Activated CD4-positive, alpha-beta T cell treated with anti-CD3 and anti-CD28 coated beads, Interleukin-2, amount 10 ng/mL, durations not matched to agents 24 days and 14 days (primary cell): Measurements from ENCODE around the gene MRPL21. TPM values are rescaled to one million over a fixed set of nuclear protein-coding genes. Genes with fewer than 3 reads are reported as not detected.
A peak's percentile ranks its signal among the peaks of the same experiment; 100 is the strongest.
"Not testable (repeated sequence)": the region's sequence is repeated elsewhere in the genome, so short reads cannot be mapped to it uniquely, and the experiment has no call there.

Experiments used
- DNase-seq: peaks from one replicate; pipeline ENCODE4 v3.0.0; 2022
- H3K27ac Mint-ChIP-seq: one replicate; pipeline ENCODE4 v1.8.0; 2022; ENCODE audit warnings: mild to moderate bottlenecking, mixed read lengths
- H3K27me3 Mint-ChIP-seq: one replicate; pipeline ENCODE4 v1.8.0; 2022; ENCODE audit warnings: mixed read lengths
- H3K36me3 Mint-ChIP-seq: one replicate; pipeline ENCODE4 v1.8.0; 2022; ENCODE audit warnings: low read depth, mild to moderate bottlenecking, mixed read lengths
- H3K4me1 Mint-ChIP-seq: one replicate; pipeline ENCODE4 v1.8.0; 2021; ENCODE audit warnings: mixed read lengths
- H3K4me3 Mint-ChIP-seq: one replicate; pipeline ENCODE4 v1.8.0; 2022; ENCODE audit warnings: mild to moderate bottlenecking, moderate library complexity, mixed read lengths
- H3K9me3 Mint-ChIP-seq: one replicate; pipeline ENCODE4 v1.8.0; 2021; ENCODE audit warnings: mixed read lengths
- intact Hi-C: fragments of 100-400 bp; cut with micrococcal nuclease; formaldehyde crosslinking; loops from one replicate; pipeline ENCODE4 v1.15.1; 2023
- total RNA-seq: library from RNA; stranded (reverse); gene quantifications from 2 replicates; pipeline ENCODE4 v1.2.3, GENCODE V29; 2022

MRPL21 gene
- total RNA-seq, 1 donor from 2014 or later: 128 TPM

GRCh38 chr11:68856425-68857030, 47.1 kb downstream of the MRPL21 start:
- peaks cover 42% of the 10 kb centered on the region for H3K27me3 Mint-ChIP-seq
- H3K9me3 Mint-ChIP-seq, H3K4me1 Mint-ChIP-seq, H3K36me3 Mint-ChIP-seq, H3K4me3 Mint-ChIP-seq, intact Hi-C loops, H3K27ac Mint-ChIP-seq, DNase-seq: not testable (repeated sequence)

- Mint-ChIP-seq H3K36me3 (no peaks in the 10 kb centered on the region), H3K27ac (no peak overlapping the region), H3K27me3 (peaks cover 42% of the 10 kb centered on the region), H3K4me3 (peak overlapping the region; percentile 49), H3K4me1 (no peaks in the 10 kb centered on the region), H3K9me3 (no peaks in the 10 kb centered on the region)
- intact Hi-C loops: no loop called here
- no peak for DNase-seq
These were observed 48.2 kb downstream of the MRPL21 start for GRCh38 chr11:68855205-68855981.

- H3K27me3 Mint-ChIP-seq: peaks cover 42% of the 10 kb centered on the region
- no peak overlapping the region for H3K4me3 Mint-ChIP-seq
- H3K27ac Mint-ChIP-seq: no peak overlapping the region
- H3K4me1 Mint-ChIP-seq: no peaks in the 10 kb centered on the region
- no peaks in the 10 kb centered on the region for H3K36me3 Mint-ChIP-seq
- DNase-seq: no peak
- intact Hi-C loops: no loop called here
- no peaks in the 10 kb centered on the region for H3K9me3 Mint-ChIP-seq
These were observed 49.2 kb downstream of the MRPL21 start for GRCh38 chr11:68854273-68854958.

- no peaks in the 10 kb centered on the region for H3K4me1 Mint-ChIP-seq
- peaks cover 43% of the 10 kb centered on the region for H3K27me3 Mint-ChIP-seq
- DNase-seq: no peak
- H3K4me3 Mint-ChIP-seq: no peak overlapping the region
- no peak overlapping the region for H3K27ac Mint-ChIP-seq
- intact Hi-C loops: no loop called here
- no peaks in the 10 kb centered on the region for H3K9me3 Mint-ChIP-seq
- H3K36me3 Mint-ChIP-seq: no peaks in the 10 kb centered on the region
These were observed 51.0 kb downstream of the MRPL21 start for GRCh38 chr11:68852628-68853027.

DNA sequence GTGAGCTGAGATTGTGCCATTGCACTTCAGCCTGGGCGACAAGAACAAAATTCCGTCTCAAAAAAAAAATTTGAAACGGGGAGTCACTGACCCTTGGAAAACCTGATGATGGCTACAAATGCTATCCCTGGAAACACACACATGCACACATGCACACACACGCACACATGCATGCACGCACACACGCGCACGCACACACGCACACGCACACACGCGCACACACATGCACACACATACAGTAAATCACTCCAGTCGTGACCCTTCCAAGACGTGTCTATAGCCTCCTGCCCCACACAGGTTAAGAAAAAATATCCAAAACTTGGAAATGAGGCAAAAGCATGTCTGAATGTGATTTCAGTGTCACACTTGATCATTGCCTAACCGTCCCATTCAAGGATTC, 55.2 kb downstream of the MRPL21 start:
- H3K27me3 Mint-ChIP-seq: peaks cover 27% of the 10 kb centered on the region
- peaks cover 9% of the 10 kb centered on the region for H3K4me1 Mint-ChIP-seq
- no peaks in the 10 kb centered on the region for H3K9me3 Mint-ChIP-seq
- no peak overlapping the region for H3K4me3 Mint-ChIP-seq
- intact Hi-C loops: no loop called here
- DNase-seq: no peak
- H3K36me3 Mint-ChIP-seq: no peaks in the 10 kb centered on the region
- no peak overlapping the region for H3K27ac Mint-ChIP-seq

DNA sequence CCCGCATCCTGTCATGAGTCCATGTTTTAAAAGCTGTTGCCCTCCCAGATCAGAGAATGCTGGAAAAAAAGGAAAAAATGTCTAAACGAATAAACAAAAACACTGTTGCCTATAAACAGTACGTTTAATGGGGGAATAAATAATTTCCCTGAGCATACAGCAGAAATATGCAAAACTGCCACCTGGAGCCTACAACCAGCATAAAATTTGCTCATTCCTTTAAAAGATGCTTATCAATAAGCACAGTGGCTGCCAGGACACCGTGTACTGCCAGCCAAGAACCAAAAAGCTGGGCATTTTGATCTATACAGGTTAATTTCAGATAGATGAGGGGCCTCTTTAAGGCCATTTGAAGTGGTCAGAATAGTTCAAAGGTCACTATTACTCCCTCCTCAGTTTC, 56.2 kb downstream of the MRPL21 start:
- no peak overlapping the region for H3K27ac Mint-ChIP-seq
- DNase-seq: no peak
- peaks cover 17% of the 10 kb centered on the region for H3K27me3 Mint-ChIP-seq
- no peaks in the 10 kb centered on the region for H3K36me3 Mint-ChIP-seq
- H3K9me3 Mint-ChIP-seq: no peaks in the 10 kb centered on the region
- H3K4me1 Mint-ChIP-seq: peaks cover 15% of the 10 kb centered on the region
- intact Hi-C loops: no loop called here
- H3K4me3 Mint-ChIP-seq: no peak overlapping the region

GRCh38 chr11:68845351-68846002, 58.2 kb downstream of the MRPL21 start:
- peaks cover 15% of the 10 kb centered on the region for H3K27me3 Mint-ChIP-seq
- no peak for DNase-seq
- H3K9me3 Mint-ChIP-seq: no peaks in the 10 kb centered on the region
- no peaks in the 10 kb centered on the region for H3K36me3 Mint-ChIP-seq
- no peak overlapping the region for H3K27ac Mint-ChIP-seq
- peaks cover 18% of the 10 kb centered on the region for H3K4me1 Mint-ChIP-seq
- intact Hi-C loops: no loop called here
- H3K4me3 Mint-ChIP-seq: no peak overlapping the region

DNA sequence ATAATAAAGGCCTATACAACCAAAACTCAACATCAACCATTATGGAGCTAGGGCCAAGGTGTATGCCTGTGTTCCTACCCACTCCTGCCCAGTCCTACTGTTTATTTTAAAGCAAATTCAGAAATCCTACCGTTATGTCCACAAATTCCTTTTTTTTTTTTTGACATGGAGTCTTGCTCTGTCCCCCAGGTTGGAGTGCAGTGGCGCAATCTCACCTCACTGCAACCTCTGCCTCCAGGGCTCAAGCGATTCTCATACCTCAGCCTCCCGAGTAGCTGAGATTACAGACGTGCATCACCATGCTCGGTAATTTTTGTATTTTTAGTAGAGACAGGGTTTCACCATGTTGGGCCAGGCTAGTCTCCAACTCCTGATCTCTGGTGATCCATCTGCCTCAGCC, 58.8 kb downstream of the MRPL21 start:
- Mint-ChIP-seq H3K27ac (no peak overlapping the region), H3K27me3 (peaks cover 15% of the 10 kb centered on the region), H3K4me3 (no peak overlapping the region), H3K36me3 (no peaks in the 10 kb centered on the region), H3K4me1 (peaks cover 24% of the 10 kb centered on the region), H3K9me3 (no peaks in the 10 kb centered on the region)
- DNase-seq: no peak
- intact Hi-C loops: loop anchor here (1.0 to 5.0 kb wide), 4 partner anchors 212 to 1358 kb away; partner anchors contain the start of genes CCND1 and FADD

GRCh38 chr11:68844376-68844775, 59.3 kb downstream of the MRPL21 start:
- Mint-ChIP-seq H3K9me3 (no peaks in the 10 kb centered on the region), H3K27me3 (peaks cover 15% of the 10 kb centered on the region), H3K4me3 (peak overlapping the region; percentile 81), H3K27ac (no peak overlapping the region), H3K4me1 (peaks cover 29% of the 10 kb centered on the region), H3K36me3 (no peaks in the 10 kb centered on the region)
- DNase-seq: no peak
- intact Hi-C loops: loop anchor here (1.0 to 5.0 kb wide), 4 partner anchors 211 to 1358 kb away; partner anchors contain the start of genes CCND1 and FADD

DNA sequence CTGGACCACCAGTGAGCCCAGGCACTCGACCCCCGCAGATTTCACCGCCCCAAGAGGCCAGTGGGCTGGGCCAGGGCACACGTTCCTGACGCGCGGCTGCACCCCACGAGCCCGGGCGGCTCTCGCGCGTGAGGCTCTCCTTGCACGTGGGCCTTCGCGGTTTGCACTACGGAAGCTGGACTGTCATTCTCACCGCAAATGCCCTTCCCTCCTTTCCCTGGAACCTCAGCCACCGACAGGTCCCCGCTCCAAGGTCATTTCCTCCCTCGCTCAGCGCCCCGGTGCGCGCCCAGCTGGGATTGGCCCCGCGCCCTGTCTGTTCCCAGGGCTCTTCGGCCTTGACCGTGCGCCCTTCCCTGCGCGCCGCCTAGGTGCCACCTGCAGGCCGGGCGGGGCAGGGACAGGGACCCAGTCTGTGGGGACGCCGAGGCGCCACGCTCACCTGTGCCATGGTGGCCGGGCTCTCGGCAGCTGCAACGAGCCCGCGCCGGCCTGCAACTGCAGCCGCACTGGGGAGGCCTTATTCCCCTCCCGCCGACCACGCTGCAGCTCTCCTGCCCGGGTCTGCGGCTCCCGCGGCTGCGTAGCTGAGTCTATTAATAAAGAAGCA, 59.8 kb downstream of the MRPL21 start:
- Mint-ChIP-seq H3K4me3 (peak overlapping the region; percentile 81), H3K9me3 (no peaks in the 10 kb centered on the region), H3K27me3 (peaks cover 15% of the 10 kb centered on the region), H3K36me3 (no peaks in the 10 kb centered on the region), H3K27ac (peak overlapping the region; percentile 81), H3K4me1 (peaks cover 30% of the 10 kb centered on the region)
- peak; percentile 90 for DNase-seq
- intact Hi-C loops: loop anchor here (1.0 to 5.0 kb wide), 6 partner anchors 59 to 1358 kb away; partner anchors contain the start of genes CCND1, FADD, IGHMBP2 and MRPL21

DNA sequence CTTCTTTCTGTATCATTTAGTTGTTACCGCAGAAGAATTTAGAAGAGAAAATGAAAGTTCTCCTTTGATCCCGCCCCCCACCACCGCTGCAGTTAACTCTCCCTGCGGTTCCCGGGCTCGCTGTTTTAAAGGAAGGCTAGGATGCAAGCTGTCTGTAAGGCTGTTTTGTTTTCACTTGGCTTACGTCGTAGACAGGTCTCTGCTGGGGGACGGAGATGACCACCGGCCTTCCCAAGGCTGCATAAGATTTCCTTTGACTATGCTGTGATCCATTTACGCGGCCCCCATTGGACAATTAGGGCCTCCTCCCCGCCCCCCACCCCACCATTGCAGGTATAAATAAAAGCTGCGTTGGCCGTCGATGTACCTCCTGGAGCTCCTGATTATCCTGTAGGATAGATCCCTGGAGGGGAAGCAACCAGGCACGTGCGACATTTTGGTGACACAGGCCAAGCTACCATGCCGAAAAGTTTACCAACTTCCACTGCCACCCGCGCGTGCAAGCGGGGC, 60.5 kb downstream of the MRPL21 start:
- peak overlapping the region; percentile 73 for H3K27ac Mint-ChIP-seq
- no peaks in the 10 kb centered on the region for H3K36me3 Mint-ChIP-seq
- peak; percentile 89 for DNase-seq
- peaks cover 13% of the 10 kb centered on the region for H3K27me3 Mint-ChIP-seq
- H3K9me3 Mint-ChIP-seq: no peaks in the 10 kb centered on the region
- intact Hi-C loops: loop anchor here (1.0 to 5.0 kb wide), 5 partner anchors 60 to 1359 kb away; partner anchors contain the start of genes CCND1, FADD, IGHMBP2 and MRPL21
- H3K4me3 Mint-ChIP-seq: peak overlapping the region; percentile 81
- peaks cover 33% of the 10 kb centered on the region for H3K4me1 Mint-ChIP-seq

DNA sequence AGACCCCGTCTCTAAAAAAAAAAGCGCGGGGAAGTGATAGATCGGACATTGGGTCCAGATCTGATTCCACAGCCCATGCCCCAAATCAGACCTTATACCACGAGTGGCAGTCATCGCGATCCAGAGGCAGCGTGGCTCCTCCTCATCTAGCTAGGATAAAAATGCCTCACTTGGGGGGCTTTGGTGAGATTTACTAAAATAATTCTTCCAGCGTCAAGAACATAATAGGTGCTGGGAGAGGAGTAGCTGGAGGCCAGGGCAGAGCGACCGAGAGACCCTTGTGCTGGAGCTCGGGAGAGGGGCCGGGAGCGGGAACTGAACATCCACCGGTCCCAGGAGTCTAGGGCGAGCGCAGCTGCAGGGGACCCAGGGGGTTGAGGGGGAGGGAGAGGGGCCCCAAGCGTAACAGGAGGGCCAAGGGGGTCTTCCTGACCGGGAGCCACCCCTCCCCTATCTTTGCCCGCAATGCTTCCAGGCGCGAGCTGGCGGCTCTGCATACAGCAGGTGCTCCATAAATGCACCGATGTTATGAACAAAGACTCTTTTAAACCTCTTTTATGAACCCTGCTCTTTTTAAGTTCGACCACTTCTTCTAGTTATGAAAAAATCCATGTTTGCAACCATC, 61.1 kb downstream of the MRPL21 start:
- intact Hi-C loops: loop anchor here (1.0 to 5.0 kb wide), 5 partner anchors 61 to 1360 kb away; partner anchors contain the start of genes CCND1, FADD, IGHMBP2 and MRPL21

More for the DNA sequence above, 61.1 kb downstream of the MRPL21 start:
- DNase-seq: peak; percentile 61
- H3K27ac Mint-ChIP-seq: peak overlapping the region; percentile 73
- no peaks in the 10 kb centered on the region for H3K36me3 Mint-ChIP-seq
- peaks cover 10% of the 10 kb centered on the region for H3K27me3 Mint-ChIP-seq
- H3K9me3 Mint-ChIP-seq: no peaks in the 10 kb centered on the region
- peaks cover 38% of the 10 kb centered on the region for H3K4me1 Mint-ChIP-seq
- peak overlapping the region; percentile 81 for H3K4me3 Mint-ChIP-seq
